ENCODE data around the gene C7.
"Not testable (repeated sequence)": the region's sequence is repeated elsewhere in the genome, so short reads cannot be mapped to it uniquely, and the experiment has no call there.

Gene C7

DNA sequence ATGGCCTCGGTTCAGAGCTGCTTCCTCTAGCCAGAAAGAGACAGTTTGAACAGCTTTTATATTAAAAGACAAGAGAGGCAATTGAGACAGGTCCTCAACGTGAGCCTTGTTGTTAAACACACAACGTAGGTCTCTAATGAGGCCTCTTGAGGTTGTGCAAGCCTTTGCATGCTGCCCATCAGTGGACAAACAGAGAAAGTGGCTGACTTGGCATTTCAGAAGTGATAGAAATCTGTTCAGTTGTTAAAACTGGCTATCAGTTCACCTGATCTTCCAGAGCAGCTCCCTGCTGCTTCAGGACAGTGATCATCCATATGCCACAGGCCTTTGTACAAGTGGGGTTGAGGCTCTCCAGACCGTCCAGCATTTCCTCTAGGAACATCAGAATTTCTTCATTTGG is 103.0 kb downstream of the C7 start:
- Histone ChIP-seq H3K36me3 (ENCODE audit: control insufficient read depth, insufficient read depth, low read length) (no peaks in the 10 kb centered on the region), H3K27me3 (replicated peaks; ENCODE audit: control insufficient read depth, insufficient read depth, low read length) (no peaks in the 10 kb centered on the region; the same call in none of the 2 replicates), H3K4me3 (replicated peaks; ENCODE audit: low read depth, low read length) (no peak overlapping the region)
- DNase-seq (ENCODE audit: extremely low read depth, insufficient read length), result no peak
- TF ChIP-seq CTCF (IDR thresholded peaks at IDR 0.05; ENCODE audit: insufficient read depth, low read length, poor library complexity, severe bottlenecking), result no peak

DNA sequence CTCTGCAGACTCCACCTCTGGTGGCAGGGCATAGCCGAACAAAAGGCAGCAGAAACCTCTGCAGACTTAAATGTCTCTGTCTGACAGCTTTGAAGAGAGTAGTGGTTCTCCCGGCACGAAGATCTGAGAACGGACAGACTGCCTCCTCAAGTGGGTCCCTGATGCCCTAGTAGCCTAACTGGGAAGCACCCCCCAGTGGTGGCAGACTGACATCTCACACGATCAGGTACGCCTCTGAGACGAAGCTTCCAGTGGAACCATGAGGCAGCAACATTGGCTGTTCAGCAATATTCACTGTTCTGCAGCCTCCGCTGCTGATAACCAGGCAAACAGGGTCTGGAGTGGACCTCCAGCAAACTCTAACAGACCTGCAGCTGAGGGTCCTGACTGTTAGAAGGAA is 113.3 kb downstream of the C7 start:
- not testable (repeated sequence) for H3K36me3 ChIP-seq (ENCODE audit: control insufficient read depth, insufficient read depth, low read length); DNase-seq (ENCODE audit: extremely low read depth, insufficient read length); H3K27me3 ChIP-seq (replicated peaks; ENCODE audit: control insufficient read depth, insufficient read depth, low read length); H3K4me3 ChIP-seq (replicated peaks; ENCODE audit: low read depth, low read length)

Measured in GM06990 (cell line).